GM23338 (cell line): Measurements from ENCODE around the gene HELZ. TPM values are rescaled to one million over a fixed set of nuclear protein-coding genes. Genes with fewer than 3 reads are reported as not detected.

ENCODE experiments used
- ATAC-seq: fragments of 200-7000 bp; cut with Tn5 transposase; 3 replicates; pipeline ENCODE4 v1.9.1; 2020
- DNase-seq: peaks from one replicate; pipeline ENCODE4 v3.0.0-alpha.2; 2015; ENCODE audit warnings: low spot score
- H2AFZ ChIP-seq: fragments of 200-600 bp; sonication (generic); 2 replicates; pipeline ENCODE4 v1.8.0; 2016; ENCODE audit warnings: antibody characterized with exemption, mild to moderate bottlenecking, moderate library complexity
- H3F3A ChIP-seq: fragments of 200-600 bp; sonication (generic); replicated peaks from 2 replicates; pipeline ENCODE4 v1.8.0; 2017; ENCODE audit warnings: antibody characterized with exemption, mixed run types, low read depth
- H3K27ac ChIP-seq: fragments of 200-600 bp; sonication (generic); 2 replicates; pipeline ENCODE4 v1.6.1; 2016; ENCODE audit warnings: low read depth
- H3K27me3 ChIP-seq: fragments of 200-600 bp; sonication (generic); 2 replicates; pipeline ENCODE4 v1.8.0; 2016; ENCODE audit warnings: mild to moderate bottlenecking, mixed run types, moderate library complexity; ENCODE audit not compliant: insufficient read depth
- H3K36me3 ChIP-seq: fragments of 200-600 bp; sonication (generic); 2 replicates; pipeline ENCODE4 v1.8.0; 2016; ENCODE audit warnings: mild to moderate bottlenecking; ENCODE audit not compliant: insufficient read depth
- H3K4me1 ChIP-seq: fragments of 200-600 bp; sonication (generic); 2 replicates; pipeline ENCODE4 v1.8.0; 2016; ENCODE audit warnings: mild to moderate bottlenecking, moderate library complexity; ENCODE audit not compliant: insufficient read depth
- H3K4me2 ChIP-seq: fragments of 200-600 bp; sonication (generic); 2 replicates; pipeline ENCODE4 v1.7.1; 2017; ENCODE audit warnings: mixed run types
- H3K4me3 ChIP-seq: fragments of 200-600 bp; sonication (generic); 2 replicates; pipeline ENCODE4 v1.6.1; 2016; ENCODE audit warnings: mixed run types
- H3K79me2 ChIP-seq: fragments of 200-600 bp; sonication (generic); replicated peaks from 2 replicates; pipeline ENCODE4 v1.8.0; 2017; ENCODE audit warnings: mild to moderate bottlenecking; ENCODE audit not compliant: insufficient read depth
- H3K9me2 ChIP-seq: fragments of 200-600 bp; sonication (generic); 2 replicates; pipeline ENCODE4 v1.8.0; 2017; ENCODE audit not compliant: insufficient read depth
- H4K20me1 ChIP-seq: fragments of 200-600 bp; sonication (generic); replicated peaks from 2 replicates; pipeline ENCODE4 v1.8.0; 2017; ENCODE audit warnings: mild to moderate bottlenecking; ENCODE audit not compliant: insufficient read depth
- H3K27ac Mint-ChIP-seq: 2 replicates; pipeline ENCODE4 v1.8.0; 2020; ENCODE audit warnings: inconsistent platforms, mild to moderate bottlenecking, moderate library complexity, mixed read lengths
- H3K27me3 Mint-ChIP-seq: 3 replicates; pipeline ENCODE4 v1.8.0; 2022; ENCODE audit warnings: low read depth, mild to moderate bottlenecking, moderate library complexity, mixed read lengths, inconsistent platforms; ENCODE audit not compliant: insufficient read depth, poor library complexity
- H3K36me3 Mint-ChIP-seq: 3 replicates; pipeline ENCODE4 v1.8.0; 2021; ENCODE audit warnings: low read depth, mild to moderate bottlenecking, inconsistent platforms, moderate library complexity, mixed read lengths
- H3K4me1 Mint-ChIP-seq: 3 replicates; pipeline ENCODE4 v1.8.0; 2020; ENCODE audit warnings: mild to moderate bottlenecking, inconsistent platforms, mixed read lengths
- H3K4me3 Mint-ChIP-seq: 3 replicates; pipeline ENCODE4 v1.8.0; 2021; ENCODE audit warnings: moderate library complexity, mild to moderate bottlenecking, inconsistent platforms, mixed read lengths
- H3K9me3 Mint-ChIP-seq: 3 replicates; pipeline ENCODE4 v1.8.0; 2020; ENCODE audit warnings: moderate library complexity, mild to moderate bottlenecking, inconsistent platforms, mixed read lengths
- CREB1 ChIP-seq: fragments of 250-450 bp; sonication (Bioruptor Pico); IDR thresholded peaks from 2 replicates; pipeline ENCODE4 v1.5.0; 2020; ENCODE audit warnings: low read depth, mild to moderate bottlenecking, moderate library complexity
- CTCF ChIP-seq, 2 experiments: fragments of 200-600 bp in 1 of 2; sonication (generic) in 1 of 2; conservative IDR thresholded peaks; 2 replicates each; pipeline versions ENCODE4 v1.5.1 to v1.6.1; 2016 to 2017; ENCODE audit warnings: antibody characterized with exemption in 2 of 2, low read depth in 2 of 2, mild to moderate bottlenecking in 2 of 2, moderate library complexity in 1 of 2
- JUNB ChIP-seq: IDR thresholded peaks from one replicate; pipeline ENCODE4 v1.6.1; 2016; ENCODE audit warnings: antibody characterized with exemption; ENCODE audit not compliant: unreplicated experiment
- NANOG ChIP-seq: IDR thresholded peaks from 2 replicates; pipeline ENCODE4 v1.6.1; 2016; ENCODE audit warnings: antibody characterized with exemption, borderline replicate concordance
- POLR2AphosphoS5 ChIP-seq: IDR thresholded peaks from 2 replicates; pipeline ENCODE4 v1.6.1; 2016; ENCODE audit warnings: antibody characterized with exemption, low read depth
- REST ChIP-seq: IDR thresholded peaks from one replicate; pipeline ENCODE4 v1.6.1; 2018; ENCODE audit warnings: antibody characterized with exemption; ENCODE audit not compliant: unreplicated experiment
- STAT1 ChIP-seq: IDR thresholded peaks from one replicate; pipeline ENCODE4 v1.6.1; 2016; ENCODE audit warnings: antibody characterized with exemption; ENCODE audit not compliant: unreplicated experiment
- ZNF114 ChIP-seq: fragments of 250-450 bp; sonication (Bioruptor Pico); IDR thresholded peaks from 2 replicates; pipeline ENCODE4 v1.5.0; 2020; ENCODE audit warnings: mild to moderate bottlenecking, moderate library complexity
- ZNF331 ChIP-seq: fragments of 250-450 bp; sonication (Bioruptor Pico); IDR thresholded peaks from 2 replicates; pipeline ENCODE4 v1.5.0; 2020; ENCODE audit warnings: low read depth, mild to moderate bottlenecking, moderate library complexity
- polyA plus RNA-seq: library from polyadenylated mRNA; unstranded; fragments of >200 nt; fragmentation: Nextera tagmentation; extraction: Ambion mirVana; gene quantifications from 2 replicates; pipeline ENCODE4 v1.2.1, GENCODE V29; 2016
- total RNA-seq: library from RNA; depleted of rRNA; stranded (reverse); fragments of >200 nt; shearing (Covaris generic); gene quantifications from 2 replicates; pipeline ENCODE4 v1.2.3, GENCODE V29; 2014

The HELZ gene
- total and polyA plus RNA-seq, 2 experiments from 2014 or later: 38.9 to 62.0 TPM

- Histone ChIP-seq H4K20me1 (no peaks in the 10 kb centered on the region; the same call in 1 of the 2 replicates), H2AFZ (no peak overlapping the region), H3K27ac (no peak overlapping the region), H3F3A (no peaks in the 10 kb centered on the region), H3K4me2 (no peak overlapping the region), H3K9me2 (no peaks in the 10 kb centered on the region), H3K4me1 (no peaks in the 10 kb centered on the region), H3K36me3 (peaks cover 16% of the 10 kb centered on the region), H3K79me2 (no peaks in the 10 kb centered on the region), H3K27me3 (no peaks in the 10 kb centered on the region), H3K4me3 (no peak overlapping the region)
- no peak for TF ChIP-seq ZNF114 (CRISPR knock-in tag)
- TF ChIP-seq CREB1 (CRISPR knock-in tag): no peak
- no peak for TF ChIP-seq ZNF331
- no peak for TF ChIP-seq JUNB
- no peak for TF ChIP-seq CTCF (conservative IDR thresholded peaks at IDR 0.05; ENCODE audit: low read depth in 2 of 2)
- TF ChIP-seq POLR2AphosphoS5: no peak
- TF ChIP-seq NANOG: no peak
- Mint-ChIP-seq H3K36me3 (peaks cover 22% of the 10 kb centered on the region), H3K9me3 (no peaks in the 10 kb centered on the region), H3K4me1 (no peaks in the 10 kb centered on the region), H3K27ac (no peak overlapping the region), H3K27me3 (peaks cover 2% of the 10 kb centered on the region), H3K4me3 (no peak overlapping the region)
- no peak for DNase-seq
- ATAC-seq: no peak
Observed at GRCh38 chr17:67107171-67107570, 137.8 kb downstream of the HELZ start.

- H3K4me3 Mint-ChIP-seq: no peak overlapping the region
- Histone ChIP-seq H3K4me3 (no peak overlapping the region), H3K27me3 (no peaks in the 10 kb centered on the region), H3K4me1 (no peaks in the 10 kb centered on the region), H3K79me2 (no peaks in the 10 kb centered on the region; the same call in none of the 2 replicates), H3F3A (no peaks in the 10 kb centered on the region), H3K4me2 (no peak overlapping the region), H3K27ac (no peak overlapping the region), H2AFZ (no peak overlapping the region), H4K20me1 (no peaks in the 10 kb centered on the region), H3K9me2 (no peaks in the 10 kb centered on the region), H3K36me3 (peaks cover 16% of the 10 kb centered on the region)
- peaks cover 22% of the 10 kb centered on the region for H3K36me3 Mint-ChIP-seq
- H3K27me3 Mint-ChIP-seq: peaks cover 2% of the 10 kb centered on the region
- no peaks in the 10 kb centered on the region for H3K4me1 Mint-ChIP-seq
- no peak overlapping the region for H3K27ac Mint-ChIP-seq
- no peaks in the 10 kb centered on the region for H3K9me3 Mint-ChIP-seq
- ATAC-seq (no peak), DNase-seq (no peak)
- no peak for TF ChIP-seq STAT1
- no peak for TF ChIP-seq CREB1 (CRISPR knock-in tag)
- TF ChIP-seq CTCF (conservative IDR thresholded peaks at IDR 0.05; ENCODE audit: low read depth in 2 of 2): no peak
- TF ChIP-seq REST: no peak
Observed at GRCh38 chr17:67105213-67105612, 139.8 kb downstream of the HELZ start.
